ENCODE data around the gene DDX56. TPM values are rescaled to one million over a fixed set of nuclear protein-coding genes. Genes with fewer than 3 reads are reported as not detected.

DDX56 gene
- total and polyA plus RNA-seq, 2 of the 4 experiments (the other 2 are of a cell fraction) = 59.4 to 67.7 TPM

GRCh38 chr7:44531421-44532380 is 42.0 kb downstream of the DDX56 start:
- peaks cover 16% of the 10 kb centered on the region for H3K9me1 ChIP-seq (ENCODE audit: insufficient read depth, low read length)
- no peak overlapping the region for H3K9ac ChIP-seq (ENCODE audit: low read depth, low read length)
- H3K79me1 ChIP-seq (ENCODE audit: low read depth in 1 of 2, low read length in 2 of 2) = no peaks in the 10 kb centered on the region
- no peaks in the 10 kb centered on the region for H3K36me3 ChIP-seq (ENCODE audit: control insufficient read depth, insufficient read depth, low read length)
- no peak overlapping the region for H4K8ac ChIP-seq (ENCODE audit: low read depth in 2 of 2, low read length in 2 of 2)
- no TSS peak for BruUV-seq (replicated peaks)
- dilution Hi-C loops (cut with HindIII; ENCODE audit: low sequenced_read_pairs, unreplicated experiment) (no loop called here), in situ Hi-C loops (cut with MboI; ENCODE audit: low sequenced_read_pairs) (no loop called here), intact Hi-C loops (cut with micrococcal nuclease) (no loop called here)
- no peak overlapping the region for H2BK20ac ChIP-seq (ENCODE audit: low read depth, low read length)
- peak overlapping the region; percentile 41 for H2AFZ ChIP-seq (replicated peaks; ENCODE audit: low read length, poor library complexity)
- no peak overlapping the region for H3K23ac ChIP-seq (ENCODE audit: low read depth, low read length)
- H3K27ac ChIP-seq (ENCODE audit: insufficient read depth, low read length) = no peak overlapping the region
- peaks cover 16% of the 10 kb centered on the region for H3K4me1 ChIP-seq (ENCODE audit: control insufficient read depth, insufficient read depth, low read length)
- no peak for ATAC-seq (ENCODE audit: low read depth)
- H3K14ac ChIP-seq (replicated peaks; ENCODE audit: low read depth, low read length) = no peak overlapping the region
- no peak for DNase-seq
- H3K18ac ChIP-seq (ENCODE audit: low read depth, low read length) = no peak overlapping the region
- H3K9me3 ChIP-seq (ENCODE audit: control insufficient read depth, insufficient read depth, low read length) = no peaks in the 10 kb centered on the region
- ChIA-PET POLR2A (ENCODE audit: unreplicated experiment) (no interaction called here), CTCF (no interaction called here)
- no peak overlapping the region for H3K56ac ChIP-seq (ENCODE audit: extremely low read depth, insufficient read depth, low read length)
- no peak overlapping the region for H2BK5ac ChIP-seq (ENCODE audit: low read depth, low read length, poor library complexity, severe bottlenecking)
- H4K20me1 ChIP-seq (ENCODE audit: insufficient read depth, low read length) = no peaks in the 10 kb centered on the region
- no peak overlapping the region for H3K4ac ChIP-seq (ENCODE audit: low read depth, low read length)
- H2BK120ac ChIP-seq (ENCODE audit: low read depth, low read length) = no peak overlapping the region
- H2AK5ac ChIP-seq (ENCODE audit: low read depth, low read length) = no peak overlapping the region; the same call in none of the 2 replicates
- H4K5ac ChIP-seq (ENCODE audit: low read depth, low read length) = no peak overlapping the region
- no peak overlapping the region for H3K4me3 ChIP-seq (ENCODE audit: insufficient read depth, low read depth, low read length)
- 85% methylated on average over 8 of the region's 17 CpGs; no CpG with 5 or more reads in 1 of the 2 experiments for WGBS, 2 experiments (ENCODE audit: extremely low coverage in 2 of 2, insufficient read length in 1 of 2)
- H4K91ac ChIP-seq (ENCODE audit: insufficient read depth, low read depth, low read length) = no peak overlapping the region
- H3K27me3 ChIP-seq (ENCODE audit: control insufficient read depth, insufficient read depth, low read length) = no peaks in the 10 kb centered on the region
- no peak overlapping the region for H3K4me2 ChIP-seq (ENCODE audit: low read depth, low read length)
- H2BK15ac ChIP-seq (ENCODE audit: low read depth, low read length) = no peak overlapping the region
- H2AK9ac ChIP-seq (replicated peaks; ENCODE audit: low read depth, low read length, poor library complexity) = no peak overlapping the region
- TF ChIP-seq, protein P1, sequence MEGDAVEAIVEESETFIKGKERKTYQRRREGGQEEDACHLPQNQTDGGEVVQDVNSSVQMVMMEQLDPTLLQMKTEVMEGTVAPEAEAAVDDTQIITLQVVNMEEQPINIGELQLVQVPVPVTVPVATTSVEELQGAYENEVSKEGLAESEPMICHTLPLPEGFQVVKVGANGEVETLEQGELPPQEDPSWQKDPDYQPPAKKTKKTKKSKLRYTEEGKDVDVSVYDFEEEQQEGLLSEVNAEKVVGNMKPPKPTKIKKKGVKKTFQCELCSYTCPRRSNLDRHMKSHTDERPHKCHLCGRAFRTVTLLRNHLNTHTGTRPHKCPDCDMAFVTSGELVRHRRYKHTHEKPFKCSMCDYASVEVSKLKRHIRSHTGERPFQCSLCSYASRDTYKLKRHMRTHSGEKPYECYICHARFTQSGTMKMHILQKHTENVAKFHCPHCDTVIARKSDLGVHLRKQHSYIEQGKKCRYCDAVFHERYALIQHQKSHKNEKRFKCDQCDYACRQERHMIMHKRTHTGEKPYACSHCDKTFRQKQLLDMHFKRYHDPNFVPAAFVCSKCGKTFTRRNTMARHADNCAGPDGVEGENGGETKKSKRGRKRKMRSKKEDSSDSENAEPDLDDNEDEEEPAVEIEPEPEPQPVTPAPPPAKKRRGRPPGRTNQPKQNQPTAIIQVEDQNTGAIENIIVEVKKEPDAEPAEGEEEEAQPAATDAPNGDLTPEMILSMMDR (conservative IDR thresholded peaks at IDR 0.05; ENCODE audit: low read depth, low read length) = no peak
- TF ChIP-seq USF2 (IDR thresholded peaks at IDR 0.05; ENCODE audit: low read depth, low read length) = no peak
- no peak for TF ChIP-seq FOS (IDR thresholded peaks at IDR 0.05; ENCODE audit: low read depth, low read length)
- TF ChIP-seq MXI1 (IDR thresholded peaks at IDR 0.05; ENCODE audit: borderline replicate concordance, low read depth, low read length) = no peak
- no peak for TF ChIP-seq NFE2L2 (IDR thresholded peaks at IDR 0.05; ENCODE audit: low read depth, low read length)
- no peak for TF ChIP-seq RCOR1 (IDR thresholded peaks at IDR 0.05; ENCODE audit: insufficient replicate concordance, low read length)
- no peak for TF ChIP-seq BHLHE40 (IDR thresholded peaks at IDR 0.05; ENCODE audit: low read depth, low read length)
- no peak for TF ChIP-seq RAD21 (IDR thresholded peaks at IDR 0.05; ENCODE audit: low read length)
- TF ChIP-seq CEBPB (IDR thresholded peaks at IDR 0.05; ENCODE audit: low read depth, low read length) = no peak
- TF ChIP-seq POLR2A (IDR thresholded peaks at IDR 0.05; ENCODE audit: low read depth, low read length) = no peak
- TF ChIP-seq CHD1 (IDR thresholded peaks at IDR 0.05; ENCODE audit: low read depth, low read length) = no peak
- TF ChIP-seq, protein P2, sequence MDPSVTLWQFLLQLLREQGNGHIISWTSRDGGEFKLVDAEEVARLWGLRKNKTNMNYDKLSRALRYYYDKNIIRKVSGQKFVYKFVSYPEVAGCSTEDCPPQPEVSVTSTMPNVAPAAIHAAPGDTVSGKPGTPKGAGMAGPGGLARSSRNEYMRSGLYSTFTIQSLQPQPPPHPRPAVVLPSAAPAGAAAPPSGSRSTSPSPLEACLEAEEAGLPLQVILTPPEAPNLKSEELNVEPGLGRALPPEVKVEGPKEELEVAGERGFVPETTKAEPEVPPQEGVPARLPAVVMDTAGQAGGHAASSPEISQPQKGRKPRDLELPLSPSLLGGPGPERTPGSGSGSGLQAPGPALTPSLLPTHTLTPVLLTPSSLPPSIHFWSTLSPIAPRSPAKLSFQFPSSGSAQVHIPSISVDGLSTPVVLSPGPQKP (IDR thresholded peaks at IDR 0.05; ENCODE audit: borderline replicate concordance, low read depth, low read length) = no peak
- no peak for TF ChIP-seq MAFK (IDR thresholded peaks at IDR 0.05; ENCODE audit: low read depth, low read length)
- TF ChIP-seq MAZ (IDR thresholded peaks at IDR 0.05; ENCODE audit: borderline replicate concordance, low read depth, low read length) = no peak
- TF ChIP-seq SMC3 (IDR thresholded peaks at IDR 0.05; ENCODE audit: low read depth, low read length) = no peak
